ENCODE data around the gene CHD8. TPM values are rescaled to one million over a fixed set of nuclear protein-coding genes. Genes with fewer than 3 reads are reported as not detected.

The CHD8 gene
- total and polyA plus RNA-seq, 2 of the 13 experiments (the other 11 are each of a cell fraction or from before 2014, with no cell fraction given) = 35.1 to 79.6 TPM

- TF ChIP-seq ZNF280B (CRISPR knock-in tag; IDR thresholded peaks at IDR 0.05; ENCODE audit: borderline replicate concordance) (peak; percentile 99), SMARCE1 (IDR thresholded peaks at IDR 0.05; ENCODE audit: borderline replicate concordance) (no peak), NFATC3 (CRISPR knock-in tag; IDR thresholded peaks at IDR 0.05) (no peak), SAFB2 (CRISPR knock-in tag; IDR thresholded peaks at IDR 0.05; ENCODE audit: borderline replicate concordance, low read depth) (peak; percentile 26; the same call in 1 of the 2 replicates), KLF16 (CRISPR knock-in tag; IDR thresholded peaks at IDR 0.05) (peak in 1 of 2 experiments; percentile 93; a peak in 2 of 4 replicates), DNMT3B (CRISPR knock-in tag; conservative IDR thresholded peaks at IDR 0.05) (0 out of 2 replicates have a peak, but pooled peaks have one; percentile 17), TFDP2 (CRISPR knock-in tag; IDR thresholded peaks at IDR 0.05) (peak; percentile 86), CHD2 (IDR thresholded peaks at IDR 0.05; ENCODE audit: low read depth, low read length) (peak; percentile 90), KAT2B (IDR thresholded peaks at IDR 0.05; ENCODE audit: borderline replicate concordance, low read depth, low read length) (no peak), RBM39 (IDR thresholded peaks at IDR 0.05; ENCODE audit: low read depth, low read length, poor library complexity, severe bottlenecking) (peak; percentile 99), ZNF432 (CRISPR knock-in tag; IDR thresholded peaks at IDR 0.05; ENCODE audit: borderline replicate concordance) (no peak), ZNF839 (CRISPR knock-in tag; IDR thresholded peaks at IDR 0.05; ENCODE audit: borderline replicate concordance) (peak; percentile 78; the same call in 1 of the 2 replicates), ZBTB43 (CRISPR knock-in tag; conservative IDR thresholded peaks at IDR 0.05) (peak; percentile 38; the same call in 1 of the 2 replicates), ZNF468 (CRISPR knock-in tag; IDR thresholded peaks at IDR 0.05) (no peak), RARA (CRISPR knock-in tag; IDR thresholded peaks at IDR 0.05) (peak; percentile 53), ZFP82 (CRISPR knock-in tag; IDR thresholded peaks at IDR 0.05; ENCODE audit: borderline replicate concordance) (no peak), ZBTB2 (CRISPR knock-in tag; IDR thresholded peaks at IDR 0.05; ENCODE audit: low read depth) (no peak), HNRNPUL1 (IDR thresholded peaks at IDR 0.05; ENCODE audit: low read depth, low read length) (no peak), PHF5A (CRISPR knock-in tag; IDR thresholded peaks at IDR 0.05; ENCODE audit: low read depth, unreplicated experiment) (peak; percentile 93), ZNF20 (CRISPR knock-in tag; IDR thresholded peaks at IDR 0.05) (no peak)
Measured at GRCh38 chr14:21437063-21437901, 18.6 kb downstream of the CHD8 start (continued).
